Left renal cortex interstitium (tissue), 4 donors: ENCODE measurements around the gene NCKAP5L. TPM values are rescaled to one million over a fixed set of nuclear protein-coding genes. Genes with fewer than 3 reads are reported as not detected.

ENCODE experiments used
- DNase-seq, 4 donors: peaks; one replicate each; pipeline ENCODE4 v3.0.0-alpha.2; 2013; ENCODE audit warnings: low read depth in 4 of 4, low spot score in 2 of 4, missing footprints in 1 of 4
- polyA plus RNA-seq, 4 donors: library from polyadenylated mRNA; unstranded; fragments of 120-200 nt; gene quantifications; one replicate each; pipeline ENCODE4 v1.2.1, GENCODE V29; 2013; ENCODE audit not compliant: insufficient read length in 4 of 4

NCKAP5L gene
- polyA plus RNA-seq, 4 donors = 13.4 to 27.1 (median 21.8) TPM

GRCh38 chr12:49748306-49748705 is 79.9 kb downstream of the NCKAP5L start:
- no peak for DNase-seq

GRCh38 chr12:49744363-49744885 is 83.8 kb downstream of the NCKAP5L start:
- no peak for DNase-seq

- DNase-seq = peak; percentile 23 to 50 (median 39)
Observed at GRCh38 chr12:49741882-49742620, 86.2 kb downstream of the NCKAP5L start.

Other genes with a start within 250 kb of the NCKAP5L start
- gene FAM186B, start 222.8 kb downstream of the NCKAP5L start, polyA plus RNA-seq = 1 to 10 TPM in 2 of 4 donors, under 1 TPM in 2; 0.47 to 3.8 (median 2.1) TPM
- gene PRPF40B, start 204.9 kb downstream of the NCKAP5L start, polyA plus RNA-seq = 10 to 100 TPM; 18.8 to 36.0 (median 29.8) TPM
- gene FMNL3, start 121.0 kb downstream of the NCKAP5L start, polyA plus RNA-seq = 10 to 100 TPM; 35.1 to 39.8 (median 38.6) TPM
- 100 to 1,000 TPM; 647 to 770 (median 683) TPM for gene TMBIM6, start 86.9 kb downstream of the NCKAP5L start, polyA plus RNA-seq
- gene BCDIN3D, start 14.7 kb upstream of the NCKAP5L start, polyA plus RNA-seq = 1 to 10 TPM; 6.9 to 8.8 (median 8.1) TPM
- gene FAIM2, start 75.5 kb upstream of the NCKAP5L start, polyA plus RNA-seq = 1 to 10 TPM; 3.0 to 5.8 (median 4.7) TPM
- gene AQP2, start 122.3 kb upstream of the NCKAP5L start, polyA plus RNA-seq = 100 to 1,000 TPM; 112 to 216 (median 113) TPM
- gene AQP5, start 133.5 kb upstream of the NCKAP5L start, polyA plus RNA-seq = 1 to 10 TPM; 2.2 to 3.2 (median 2.6) TPM
- 10 to 100 TPM; 13.5 to 23.7 (median 20.8) TPM for gene AQP6, start 144.5 kb upstream of the NCKAP5L start, polyA plus RNA-seq
- gene RACGAP1, start 197.1 kb upstream of the NCKAP5L start, polyA plus RNA-seq = 10 to 100 TPM; 44.5 to 53.4 (median 47.8) TPM
- gene ASIC1, start 229.2 kb upstream of the NCKAP5L start, polyA plus RNA-seq = 1 to 10 TPM; 3.3 to 6.0 (median 5.5) TPM